ENCODE measurements around the gene EDARADD.

The EDARADD gene

GRCh38 chr1:236516929-236517704 is 123.0 kb downstream of the EDARADD start:
- H3K27me3 ChIP-seq (ENCODE audit: control insufficient read depth, insufficient read depth, low read length): no peaks in the 10 kb centered on the region
- no peak overlapping the region for H3K4me3 ChIP-seq (ENCODE audit: low read length)
- no peak overlapping the region for H3K9ac ChIP-seq (ENCODE audit: low read length)
- H3K27ac ChIP-seq (ENCODE audit: low read depth, low read length): no peak overlapping the region
- H3K4me1 ChIP-seq (ENCODE audit: control insufficient read depth, insufficient read depth, low read length): no peaks in the 10 kb centered on the region
- no peaks in the 10 kb centered on the region for H3K36me3 ChIP-seq (ENCODE audit: control insufficient read depth, insufficient read depth, low read length)

DNA sequence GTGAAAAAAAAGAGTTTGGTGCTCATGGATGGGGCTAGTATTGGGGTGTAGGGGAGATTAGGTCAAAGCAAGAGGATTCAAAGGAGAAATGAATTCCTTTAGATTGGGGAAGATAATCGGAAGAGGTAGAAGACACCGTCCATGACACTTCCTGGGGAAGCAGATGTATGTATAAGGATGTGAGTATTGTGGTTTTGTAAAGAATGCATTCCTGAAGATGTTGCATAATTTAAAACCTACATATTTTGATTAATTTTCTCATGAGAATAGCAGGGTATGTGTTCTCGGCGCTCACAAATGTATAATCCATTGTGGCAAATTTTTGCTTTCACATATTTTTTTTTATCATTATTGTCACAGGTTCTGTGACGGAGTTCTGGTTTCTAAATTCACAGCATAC is 124.2 kb downstream of the EDARADD start:
- Histone ChIP-seq H3K27me3 (ENCODE audit: control insufficient read depth, insufficient read depth, low read length) (no peaks in the 10 kb centered on the region), H3K27ac (ENCODE audit: low read depth, low read length) (no peak overlapping the region), H3K4me3 (ENCODE audit: low read length) (no peak overlapping the region), H3K36me3 (ENCODE audit: control insufficient read depth, insufficient read depth, low read length) (no peaks in the 10 kb centered on the region), H3K4me1 (ENCODE audit: control insufficient read depth, insufficient read depth, low read length) (no peaks in the 10 kb centered on the region), H3K9ac (ENCODE audit: low read length) (no peak overlapping the region)

GRCh38 chr1:236520445-236521005 is 126.4 kb downstream of the EDARADD start:
- Histone ChIP-seq H3K27me3 (ENCODE audit: control insufficient read depth, insufficient read depth, low read length) (no peaks in the 10 kb centered on the region), H3K4me3 (ENCODE audit: low read length) (no peak overlapping the region), H3K4me1 (ENCODE audit: control insufficient read depth, insufficient read depth, low read length) (peaks cover 6% of the 10 kb centered on the region), H3K27ac (ENCODE audit: low read depth, low read length) (no peak overlapping the region), H3K36me3 (ENCODE audit: control insufficient read depth, insufficient read depth, low read length) (no peaks in the 10 kb centered on the region), H3K9ac (ENCODE audit: low read length) (no peak overlapping the region)

DNA sequence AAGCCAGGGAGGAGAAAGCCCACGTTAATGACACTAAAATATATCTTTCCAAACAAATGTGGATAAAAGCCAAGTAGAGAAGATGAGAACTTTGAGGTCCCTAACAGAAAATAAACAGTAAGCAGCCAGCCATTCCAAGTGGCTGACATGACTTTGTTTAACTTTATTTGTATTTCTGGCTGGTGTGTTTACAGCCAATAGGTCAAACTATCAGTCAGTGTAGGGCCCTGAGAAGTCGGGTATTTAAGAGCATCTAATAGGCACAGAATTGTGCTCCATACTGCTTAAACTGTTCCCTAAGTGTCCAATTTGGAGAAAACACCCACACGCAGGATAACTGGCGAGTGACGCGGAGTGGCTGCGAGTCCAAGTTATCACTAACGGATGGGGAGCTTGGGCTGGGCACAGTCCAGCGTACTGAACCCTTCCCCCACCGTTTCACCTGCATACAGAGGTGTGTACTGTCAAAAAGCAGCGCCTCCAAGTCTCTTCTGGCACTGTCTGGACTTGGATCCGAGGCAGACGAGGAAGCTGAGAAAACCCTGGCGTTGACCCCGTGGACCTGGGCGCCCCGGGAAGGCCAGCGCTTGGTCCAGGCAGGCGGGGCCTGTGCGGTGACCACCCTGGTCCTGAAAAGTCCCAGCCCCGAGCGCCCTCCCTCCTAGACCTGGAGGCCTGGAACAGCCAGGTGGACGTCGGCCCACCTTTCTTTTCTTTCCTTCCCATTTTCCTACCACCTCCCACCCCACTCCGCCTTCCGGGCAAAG is 129.0 kb downstream of the EDARADD start:
- H3K4me3 ChIP-seq (ENCODE audit: low read length): peak overlapping the region; percentile 97
- H3K27me3 ChIP-seq (ENCODE audit: control insufficient read depth, insufficient read depth, low read length): no peaks in the 10 kb centered on the region
- peak overlapping the region; percentile 74 for H3K9ac ChIP-seq (ENCODE audit: low read length)
- peak overlapping the region; percentile 78 for H3K27ac ChIP-seq (ENCODE audit: low read depth, low read length)
- peaks cover 6% of the 10 kb centered on the region for H3K36me3 ChIP-seq (ENCODE audit: control insufficient read depth, insufficient read depth, low read length)
- H3K4me1 ChIP-seq (ENCODE audit: control insufficient read depth, insufficient read depth, low read length): peaks cover 6% of the 10 kb centered on the region

DNA sequence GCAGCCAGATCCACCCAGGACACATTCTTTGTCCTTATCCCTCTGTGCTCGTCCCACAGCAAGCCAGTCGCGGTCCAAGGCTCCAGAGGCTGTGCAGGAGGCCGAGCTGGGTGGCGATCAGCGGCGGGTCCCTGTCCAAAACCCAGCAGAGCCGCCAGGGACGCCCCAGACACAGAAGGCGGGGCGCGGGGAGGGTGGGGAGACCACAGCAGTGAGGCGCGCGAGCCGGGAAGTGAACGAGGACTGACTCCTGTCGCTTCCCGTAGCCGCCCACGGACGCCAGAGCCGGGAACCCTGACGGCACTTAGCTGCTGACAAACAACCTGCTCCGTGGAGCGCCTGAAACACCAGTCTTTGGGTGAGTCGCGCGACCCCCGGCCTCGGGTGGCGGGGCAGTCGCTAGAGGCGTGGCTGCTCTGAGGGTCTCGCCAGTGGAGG is 129.6 kb downstream of the EDARADD start, which contains the start of gene LGALS8:
Gene LGALS8, plus strand, starts transcription at position 279 of the 438 bp plus-strand sequence. CDS start 2,089 bp downstream, outside the sequence.
- Histone ChIP-seq H3K4me3 (ENCODE audit: low read length) (peak within 1 kb of the TSS; percentile 97), H3K36me3 (ENCODE audit: control insufficient read depth, insufficient read depth, low read length) (peaks cover 6% of the 10 kb centered on the region), H3K27ac (ENCODE audit: low read depth, low read length) (peak within 1 kb of the TSS; percentile 78), H3K27me3 (ENCODE audit: control insufficient read depth, insufficient read depth, low read length) (no peaks in the 10 kb centered on the region), H3K4me1 (ENCODE audit: control insufficient read depth, insufficient read depth, low read length) (peaks cover 6% of the 10 kb centered on the region), H3K9ac (ENCODE audit: low read length) (peak within 1 kb of the TSS; percentile 74)

DNA sequence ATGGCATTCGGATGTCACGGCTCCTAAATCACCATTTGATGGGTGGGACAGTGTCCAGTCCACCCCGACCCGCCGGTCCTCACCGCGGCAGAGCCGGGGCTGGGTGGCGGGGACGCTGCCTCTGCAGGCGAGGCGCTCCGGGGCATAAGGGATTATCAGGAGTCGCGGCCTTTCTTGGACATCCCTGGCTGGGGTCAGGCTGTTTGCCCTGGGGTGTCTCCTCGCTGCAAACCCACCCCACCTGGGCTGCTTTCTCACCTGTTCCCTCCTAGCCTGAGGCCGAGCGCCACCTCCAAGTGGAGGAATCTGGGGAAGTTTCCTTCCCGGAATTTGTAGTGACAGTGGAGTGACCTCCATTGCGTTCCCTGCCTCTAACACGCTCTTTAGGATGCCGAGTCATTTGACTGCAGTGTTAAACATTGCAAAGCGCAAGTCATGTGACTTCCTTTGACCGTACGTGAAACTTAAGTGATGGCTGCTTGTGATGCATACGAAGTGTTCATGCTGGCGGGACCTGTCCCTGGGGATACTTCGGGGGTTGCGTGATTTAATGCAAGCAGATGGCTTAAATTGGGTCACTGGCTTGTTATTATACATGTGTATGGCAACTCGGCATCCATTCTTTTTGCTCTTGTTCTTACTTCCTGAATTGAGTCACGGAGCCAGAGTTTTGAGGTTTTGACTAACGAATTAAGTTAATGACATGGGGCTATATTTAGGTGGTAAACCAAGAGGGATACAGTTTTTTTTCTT is 130.2 kb downstream of the EDARADD start:
- Histone ChIP-seq H3K27ac (ENCODE audit: low read depth, low read length) (peak overlapping the region; percentile 78), H3K4me1 (ENCODE audit: control insufficient read depth, insufficient read depth, low read length) (peaks cover 6% of the 10 kb centered on the region), H3K27me3 (ENCODE audit: control insufficient read depth, insufficient read depth, low read length) (no peaks in the 10 kb centered on the region), H3K4me3 (ENCODE audit: low read length) (peak overlapping the region; percentile 97), H3K9ac (ENCODE audit: low read length) (peak overlapping the region; percentile 74), H3K36me3 (ENCODE audit: control insufficient read depth, insufficient read depth, low read length) (peaks cover 6% of the 10 kb centered on the region)

GRCh38 chr1:236524895-236525184 is 130.8 kb downstream of the EDARADD start:
- Histone ChIP-seq H3K4me1 (ENCODE audit: control insufficient read depth, insufficient read depth, low read length) (peaks cover 6% of the 10 kb centered on the region), H3K4me3 (ENCODE audit: low read length) (peak overlapping the region; percentile 97), H3K27me3 (ENCODE audit: control insufficient read depth, insufficient read depth, low read length) (no peaks in the 10 kb centered on the region), H3K9ac (ENCODE audit: low read length) (peak overlapping the region; percentile 74), H3K27ac (ENCODE audit: low read depth, low read length) (peak overlapping the region; percentile 58), H3K36me3 (ENCODE audit: control insufficient read depth, insufficient read depth, low read length) (peaks cover 6% of the 10 kb centered on the region)

- Histone ChIP-seq H3K27me3 (ENCODE audit: control insufficient read depth, insufficient read depth, low read length) (no peaks in the 10 kb centered on the region), H3K4me3 (ENCODE audit: low read length) (no peak overlapping the region), H3K27ac (ENCODE audit: low read depth, low read length) (no peak overlapping the region), H3K9ac (ENCODE audit: low read length) (no peak overlapping the region), H3K4me1 (ENCODE audit: control insufficient read depth, insufficient read depth, low read length) (peaks cover 6% of the 10 kb centered on the region), H3K36me3 (ENCODE audit: control insufficient read depth, insufficient read depth, low read length) (peaks cover 6% of the 10 kb centered on the region)
These were observed 132.0 kb downstream of the EDARADD start for GRCh38 chr1:236526079-236526478.

GRCh38 chr1:236530286-236530685 is 136.2 kb downstream of the EDARADD start:
- Histone ChIP-seq H3K4me1 (ENCODE audit: control insufficient read depth, insufficient read depth, low read length) (no peaks in the 10 kb centered on the region), H3K4me3 (ENCODE audit: low read length) (no peak overlapping the region), H3K36me3 (ENCODE audit: control insufficient read depth, insufficient read depth, low read length) (peaks cover 10% of the 10 kb centered on the region), H3K9ac (ENCODE audit: low read length) (no peak overlapping the region), H3K27me3 (ENCODE audit: control insufficient read depth, insufficient read depth, low read length) (no peaks in the 10 kb centered on the region), H3K27ac (ENCODE audit: low read depth, low read length) (no peak overlapping the region)

- Histone ChIP-seq H3K4me1 (ENCODE audit: control insufficient read depth, insufficient read depth, low read length) (no peaks in the 10 kb centered on the region), H3K9ac (ENCODE audit: low read length) (no peak overlapping the region), H3K27me3 (ENCODE audit: control insufficient read depth, insufficient read depth, low read length) (no peaks in the 10 kb centered on the region), H3K27ac (ENCODE audit: low read depth, low read length) (no peak overlapping the region), H3K36me3 (ENCODE audit: control insufficient read depth, insufficient read depth, low read length) (peaks cover 10% of the 10 kb centered on the region), H3K4me3 (ENCODE audit: low read length) (no peak overlapping the region)
These were observed 136.9 kb downstream of the EDARADD start for GRCh38 chr1:236530959-236531358.

DNA sequence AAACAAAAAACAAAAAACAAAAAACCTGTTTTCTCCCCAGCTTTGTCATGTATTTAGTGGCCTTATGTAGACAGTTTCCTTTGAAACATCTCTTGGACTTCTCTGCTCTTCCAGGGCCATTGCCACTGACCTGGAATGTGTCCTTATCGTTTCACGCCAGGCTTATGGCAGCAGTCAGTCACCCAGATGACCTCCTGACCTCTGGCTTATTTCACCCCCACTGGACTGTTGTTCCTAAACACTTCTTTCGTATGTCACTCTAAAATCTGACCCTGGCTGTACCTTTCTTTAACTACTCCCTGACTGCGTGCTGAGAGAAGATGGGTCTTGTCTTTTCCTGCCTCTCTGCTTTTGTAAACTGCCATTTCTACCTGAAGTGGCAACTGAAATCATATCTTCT is 138.8 kb downstream of the EDARADD start:
- H3K4me3 ChIP-seq (ENCODE audit: low read length): no peak overlapping the region
- H3K27me3 ChIP-seq (ENCODE audit: control insufficient read depth, insufficient read depth, low read length): no peaks in the 10 kb centered on the region
- peaks cover 4% of the 10 kb centered on the region for H3K36me3 ChIP-seq (ENCODE audit: control insufficient read depth, insufficient read depth, low read length)
- H3K4me1 ChIP-seq (ENCODE audit: control insufficient read depth, insufficient read depth, low read length): no peaks in the 10 kb centered on the region
- no peak overlapping the region for H3K27ac ChIP-seq (ENCODE audit: low read depth, low read length)
- no peak overlapping the region for H3K9ac ChIP-seq (ENCODE audit: low read length)

DNA sequence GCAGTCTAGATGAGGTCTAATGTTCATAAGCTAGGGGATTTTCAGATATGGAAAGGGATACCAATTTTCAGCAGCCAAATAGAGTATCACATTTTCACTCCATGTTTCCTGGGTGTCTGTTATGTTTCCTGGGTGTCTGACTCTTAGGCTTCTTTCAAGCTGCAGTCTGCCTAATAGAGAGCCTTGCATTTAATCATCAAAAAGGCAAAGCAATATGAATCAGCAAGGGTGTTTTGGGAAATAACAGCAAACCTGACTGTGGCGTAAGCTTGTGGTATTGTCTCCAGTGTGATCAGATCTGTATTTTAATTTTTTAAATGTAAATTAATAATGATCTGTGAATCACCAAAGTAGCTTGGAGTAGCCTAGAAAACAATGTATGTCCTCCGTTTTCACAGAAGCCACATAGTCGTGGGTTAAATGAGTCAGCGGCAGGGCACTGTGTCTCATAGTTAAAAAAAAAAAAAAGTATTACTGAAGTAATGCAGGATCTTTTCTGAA is 140.1 kb downstream of the EDARADD start:
- Histone ChIP-seq H3K9ac (ENCODE audit: low read length) (no peak overlapping the region), H3K4me3 (ENCODE audit: low read length) (no peak overlapping the region), H3K27me3 (ENCODE audit: control insufficient read depth, insufficient read depth, low read length) (no peaks in the 10 kb centered on the region), H3K27ac (ENCODE audit: low read depth, low read length) (no peak overlapping the region), H3K36me3 (ENCODE audit: control insufficient read depth, insufficient read depth, low read length) (peaks cover 10% of the 10 kb centered on the region), H3K4me1 (ENCODE audit: control insufficient read depth, insufficient read depth, low read length) (no peaks in the 10 kb centered on the region)
